HepG2 (cell line): Measurements from ENCODE around the gene NCKIPSD. TPM values are rescaled to one million over a fixed set of nuclear protein-coding genes. Genes with fewer than 3 reads are reported as not detected.
A peak's percentile ranks its signal among the peaks of the same experiment; 100 is the strongest.

Experiments
- ATAD3A ChIP-seq: sonication (generic); formaldehyde crosslinking; IDR thresholded peaks from 2 replicates; pipeline ENCODE4 v1.4.0; 2020; ENCODE audit warnings: missing genetic modification reagents
- BATF2 ChIP-seq: sonication (generic); formaldehyde crosslinking; IDR thresholded peaks from 2 replicates; pipeline ENCODE4 v1.8.0; 2022; ENCODE audit warnings: mild to moderate bottlenecking, missing genetic modification reagents, moderate library complexity
- GTF3A ChIP-seq: sonication (generic); formaldehyde crosslinking; conservative IDR thresholded peaks from 2 replicates; pipeline ENCODE4 v1.4.0; 2020; ENCODE audit warnings: mild to moderate bottlenecking, missing genetic modification reagents
- KLF13 ChIP-seq: sonication (generic); formaldehyde crosslinking; IDR thresholded peaks from 2 replicates; pipeline ENCODE4 v1.4.0; 2020; ENCODE audit warnings: mild to moderate bottlenecking, missing genetic modification reagents
- PPARG ChIP-seq: conservative IDR thresholded peaks from 2 replicates; pipeline ENCODE4 v1.6.1; 2016; ENCODE audit warnings: missing biosample characterization, missing genetic modification reagents
- RXRB ChIP-seq: IDR thresholded peaks from 2 replicates; pipeline ENCODE4 v1.6.1; 2016; ENCODE audit warnings: borderline replicate concordance, missing genetic modification reagents, missing compliant biosample characterization
- SAFB2 ChIP-seq: sonication (generic); formaldehyde crosslinking; IDR thresholded peaks from 2 replicates; pipeline ENCODE4 v1.5.1; 2020; ENCODE audit warnings: missing genetic modification reagents, low read depth, mild to moderate bottlenecking, borderline replicate concordance
- SYNCRIP ChIP-seq: fragments of 200-400 bp; formaldehyde crosslinking; IDR thresholded peaks from 2 replicates; pipeline ENCODE4 v1.6.1; 2018; ENCODE audit warnings: mild to moderate bottlenecking, low read depth, low read length; ENCODE audit not compliant: insufficient read depth
- TCF7L2 ChIP-seq: IDR thresholded peaks from 2 replicates; pipeline ENCODE4 v1.6.1; 2011; ENCODE audit warnings: mild to moderate bottlenecking, low read depth, low read length, moderate library complexity
- ZBTB42 ChIP-seq: sonication (generic); formaldehyde crosslinking; IDR thresholded peaks from 2 replicates; pipeline ENCODE4 v1.5.0; 2020; ENCODE audit warnings: mild to moderate bottlenecking, missing genetic modification reagents
- ZFP36L1 ChIP-seq: sonication (generic); formaldehyde crosslinking; IDR thresholded peaks from 2 replicates; pipeline ENCODE4 v1.8.0; 2022; ENCODE audit warnings: mild to moderate bottlenecking, missing genetic modification reagents, moderate library complexity
- ZFX ChIP-seq: sonication (generic); formaldehyde crosslinking; IDR thresholded peaks from 2 replicates; pipeline ENCODE4 v1.4.0; 2020; ENCODE audit warnings: mild to moderate bottlenecking, low read depth, missing genetic modification reagents, moderate library complexity
- ZNF136 ChIP-seq: sonication (generic); formaldehyde crosslinking; IDR thresholded peaks from 2 replicates; pipeline ENCODE4 v1.8.1; 2022; ENCODE audit warnings: low read depth, mild to moderate bottlenecking, moderate library complexity, missing genetic modification reagents
- ZNF260 ChIP-seq: sonication (generic); formaldehyde crosslinking; IDR thresholded peaks from 2 replicates; pipeline ENCODE4 v1.4.0; 2020; ENCODE audit warnings: missing genetic modification reagents, low read depth, mild to moderate bottlenecking, borderline replicate concordance
- ZNF282 ChIP-seq: fragments of 450-650 bp; IDR thresholded peaks from 2 replicates; pipeline ENCODE4 v1.6.1; 2018; ENCODE audit not compliant: partially characterized antibody
- ZNF577 ChIP-seq: sonication (generic); formaldehyde crosslinking; IDR thresholded peaks from 2 replicates; pipeline ENCODE4 v1.4.0; 2020; ENCODE audit warnings: mild to moderate bottlenecking, low read depth, missing genetic modification reagents, borderline replicate concordance
- ZNF629 ChIP-seq: sonication (generic); formaldehyde crosslinking; conservative IDR thresholded peaks from 2 replicates; pipeline ENCODE4 v1.5.0; 2020; ENCODE audit warnings: missing genetic modification reagents
- ZNF746 ChIP-seq: sonication (generic); formaldehyde crosslinking; IDR thresholded peaks from 2 replicates; pipeline ENCODE4 v1.8.0; 2022; ENCODE audit warnings: mild to moderate bottlenecking, missing genetic modification reagents
- polyA plus RNA-seq, 8 experiments: library from polyadenylated mRNA; depleted of rRNA in 3 of 8; stranded (reverse) in 7 of 8; unstranded in 1 of 8; fragments of >200 nt; fragmentation: Illumina TruSeq in 4 of 8; extraction: Trizol in 4 of 8; gene quantifications; 2 replicates each; pipeline versions ENCODE4 v1.2.1 to v1.2.3, GENCODE V29; 2011 to 2016; ENCODE audit warnings: low read depth in 4 of 8, missing spikeins in 1 of 8, mixed read lengths in 1 of 8; ENCODE audit not compliant: insufficient read depth in 1 of 8
- total RNA-seq, 5 experiments: library from RNA; depleted of rRNA; stranded (reverse); fragments of >200 nt; fragmentation: Illumina TruSeq; extraction: Trizol; gene quantifications; 2 replicates each; pipeline ENCODE4 v1.2.3, GENCODE V29; 2016; ENCODE audit warnings: low read depth in 1 of 5
- TF ChIP-seq, protein P1 (sequence below): sonication (generic); formaldehyde crosslinking; IDR thresholded peaks from 2 replicates; pipeline ENCODE4 v1.4.0; 2020; ENCODE audit warnings: missing genetic modification reagents, mild to moderate bottlenecking, borderline replicate concordance
- TF ChIP-seq, protein P2 (sequence below): sonication (generic); formaldehyde crosslinking; IDR thresholded peaks from 2 replicates; pipeline ENCODE4 v1.4.0; 2020; ENCODE audit warnings: missing genetic modification reagents, low read depth, mild to moderate bottlenecking, borderline replicate concordance
- TF ChIP-seq, protein P3 (sequence below): sonication (generic); formaldehyde crosslinking; IDR thresholded peaks from 2 replicates; pipeline ENCODE4 v1.4.0; 2020; ENCODE audit warnings: low read depth, mild to moderate bottlenecking, missing genetic modification reagents

Gene NCKIPSD
- total and polyA plus RNA-seq, 2 of the 13 experiments (the other 11 are each of a cell fraction or from before 2014, with no cell fraction given): 13.5 to 35.2 TPM

GRCh38 chr3:48685603-48686511 lies at the start of gene NCKIPSD (continued):
- TF ChIP-seq ZNF282 (no peak), ZFP36L1 (CRISPR knock-in tag) (no peak), ZNF629 (CRISPR knock-in tag) (no peak), ZNF136 (0 out of 2 replicates have a peak, but pooled peaks have one; percentile 61), KLF13 (0 out of 2 replicates have a peak, but pooled peaks have one; percentile 63), SYNCRIP (no peak), ATAD3A (CRISPR knock-in tag) (no peak), RXRB (CRISPR knock-in tag) (peak; percentile 49), GTF3A (CRISPR knock-in tag) (no peak), BATF2 (no peak), TCF7L2 (no peak), PPARG (CRISPR knock-in tag) (0 out of 2 replicates have a peak, but pooled peaks have one; percentile 13), ZNF746 (CRISPR knock-in tag) (no peak), ZFX (CRISPR knock-in tag) (peak; percentile 97), SAFB2 (CRISPR knock-in tag) (peak; percentile 98), ZNF577 (CRISPR knock-in tag) (0 out of 2 replicates have a peak, but pooled peaks have one; percentile 44), ZNF260 (CRISPR knock-in tag) (no peak), ZBTB42 (CRISPR knock-in tag) (no peak)
- TF ChIP-seq, protein P1, sequence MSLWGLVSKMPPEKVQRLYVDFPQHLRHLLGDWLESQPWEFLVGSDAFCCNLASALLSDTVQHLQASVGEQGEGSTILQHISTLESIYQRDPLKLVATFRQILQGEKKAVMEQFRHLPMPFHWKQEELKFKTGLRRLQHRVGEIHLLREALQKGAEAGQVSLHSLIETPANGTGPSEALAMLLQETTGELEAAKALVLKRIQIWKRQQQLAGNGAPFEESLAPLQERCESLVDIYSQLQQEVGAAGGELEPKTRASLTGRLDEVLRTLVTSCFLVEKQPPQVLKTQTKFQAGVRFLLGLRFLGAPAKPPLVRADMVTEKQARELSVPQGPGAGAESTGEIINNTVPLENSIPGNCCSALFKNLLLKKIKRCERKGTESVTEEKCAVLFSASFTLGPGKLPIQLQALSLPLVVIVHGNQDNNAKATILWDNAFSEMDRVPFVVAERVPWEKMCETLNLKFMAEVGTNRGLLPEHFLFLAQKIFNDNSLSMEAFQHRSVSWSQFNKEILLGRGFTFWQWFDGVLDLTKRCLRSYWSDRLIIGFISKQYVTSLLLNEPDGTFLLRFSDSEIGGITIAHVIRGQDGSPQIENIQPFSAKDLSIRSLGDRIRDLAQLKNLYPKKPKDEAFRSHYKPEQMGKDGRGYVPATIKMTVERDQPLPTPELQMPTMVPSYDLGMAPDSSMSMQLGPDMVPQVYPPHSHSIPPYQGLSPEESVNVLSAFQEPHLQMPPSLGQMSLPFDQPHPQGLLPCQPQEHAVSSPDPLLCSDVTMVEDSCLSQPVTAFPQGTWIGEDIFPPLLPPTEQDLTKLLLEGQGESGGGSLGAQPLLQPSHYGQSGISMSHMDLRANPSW: no peak
- TF ChIP-seq, protein P2, sequence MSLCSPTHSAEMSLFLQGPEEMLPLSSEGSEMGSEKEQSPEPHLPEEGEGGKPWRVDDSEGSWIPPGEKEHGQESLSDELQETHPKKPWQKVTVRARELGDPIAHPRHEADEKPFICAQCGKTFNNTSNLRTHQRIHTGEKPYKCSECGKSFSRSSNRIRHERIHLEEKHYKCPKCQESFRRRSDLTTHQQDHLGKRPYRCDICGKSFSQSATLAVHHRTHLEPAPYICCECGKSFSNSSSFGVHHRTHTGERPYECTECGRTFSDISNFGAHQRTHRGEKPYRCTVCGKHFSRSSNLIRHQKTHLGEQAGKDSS (CRISPR knock-in tag): peak; percentile 94
- TF ChIP-seq, protein P3, sequence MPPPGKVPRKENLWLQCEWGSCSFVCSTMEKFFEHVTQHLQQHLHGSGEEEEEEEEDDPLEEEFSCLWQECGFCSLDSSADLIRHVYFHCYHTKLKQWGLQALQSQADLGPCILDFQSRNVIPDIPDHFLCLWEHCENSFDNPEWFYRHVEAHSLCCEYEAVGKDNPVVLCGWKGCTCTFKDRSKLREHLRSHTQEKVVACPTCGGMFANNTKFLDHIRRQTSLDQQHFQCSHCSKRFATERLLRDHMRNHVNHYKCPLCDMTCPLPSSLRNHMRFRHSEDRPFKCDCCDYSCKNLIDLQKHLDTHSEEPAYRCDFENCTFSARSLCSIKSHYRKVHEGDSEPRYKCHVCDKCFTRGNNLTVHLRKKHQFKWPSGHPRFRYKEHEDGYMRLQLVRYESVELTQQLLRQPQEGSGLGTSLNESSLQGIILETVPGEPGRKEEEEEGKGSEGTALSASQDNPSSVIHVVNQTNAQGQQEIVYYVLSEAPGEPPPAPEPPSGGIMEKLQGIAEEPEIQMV: peak; percentile 85; the same call in 1 of the 2 replicates
